ENCODE measurements around the gene RASGRP4.

DNA sequence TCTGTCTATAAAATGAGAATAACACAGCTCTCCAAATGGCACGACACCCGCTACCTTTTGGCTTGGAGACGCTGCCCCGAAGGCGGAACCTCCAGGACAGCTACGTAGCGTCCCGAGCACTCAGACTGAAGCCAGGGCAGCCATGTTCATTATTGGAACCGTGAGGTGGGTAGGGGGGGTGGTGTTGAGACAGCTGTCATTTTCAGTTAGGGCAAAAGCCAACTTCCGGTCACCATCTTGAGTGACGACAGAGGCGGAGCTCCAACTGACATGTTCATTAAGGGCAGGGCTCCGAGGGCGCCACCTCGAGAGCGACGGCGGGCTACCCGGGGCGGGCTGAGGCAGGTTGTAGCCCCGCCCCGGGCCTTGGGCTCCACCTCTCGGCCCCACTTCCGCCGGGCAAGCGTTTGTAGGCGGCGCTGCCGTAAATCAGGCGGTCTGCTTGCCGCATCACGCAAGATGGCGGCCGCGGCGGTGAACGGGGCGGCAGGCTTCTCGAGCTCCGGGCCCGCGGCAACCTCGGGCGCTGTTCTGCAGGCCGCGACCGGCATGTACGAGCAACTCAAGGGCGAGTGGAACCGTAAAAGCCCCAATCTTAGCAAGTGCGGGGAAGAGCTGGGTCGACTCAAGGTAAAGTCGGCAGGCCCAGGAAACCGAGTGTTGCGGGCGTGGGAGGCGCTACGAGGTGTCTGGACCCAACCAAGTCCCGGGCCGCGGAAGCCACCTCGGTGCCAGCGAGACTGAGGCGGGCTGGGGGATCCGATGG lies 51.5 kb downstream of the RASGRP4 start, which contains the start of gene PSMD8:
- TF ChIP-seq, protein P1, sequence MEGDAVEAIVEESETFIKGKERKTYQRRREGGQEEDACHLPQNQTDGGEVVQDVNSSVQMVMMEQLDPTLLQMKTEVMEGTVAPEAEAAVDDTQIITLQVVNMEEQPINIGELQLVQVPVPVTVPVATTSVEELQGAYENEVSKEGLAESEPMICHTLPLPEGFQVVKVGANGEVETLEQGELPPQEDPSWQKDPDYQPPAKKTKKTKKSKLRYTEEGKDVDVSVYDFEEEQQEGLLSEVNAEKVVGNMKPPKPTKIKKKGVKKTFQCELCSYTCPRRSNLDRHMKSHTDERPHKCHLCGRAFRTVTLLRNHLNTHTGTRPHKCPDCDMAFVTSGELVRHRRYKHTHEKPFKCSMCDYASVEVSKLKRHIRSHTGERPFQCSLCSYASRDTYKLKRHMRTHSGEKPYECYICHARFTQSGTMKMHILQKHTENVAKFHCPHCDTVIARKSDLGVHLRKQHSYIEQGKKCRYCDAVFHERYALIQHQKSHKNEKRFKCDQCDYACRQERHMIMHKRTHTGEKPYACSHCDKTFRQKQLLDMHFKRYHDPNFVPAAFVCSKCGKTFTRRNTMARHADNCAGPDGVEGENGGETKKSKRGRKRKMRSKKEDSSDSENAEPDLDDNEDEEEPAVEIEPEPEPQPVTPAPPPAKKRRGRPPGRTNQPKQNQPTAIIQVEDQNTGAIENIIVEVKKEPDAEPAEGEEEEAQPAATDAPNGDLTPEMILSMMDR (conservative IDR thresholded peaks at IDR 0.05), result no peak
- peak; percentile 92; the same call in 1 of the 2 replicates for TF ChIP-seq ZFX (IDR thresholded peaks at IDR 0.05)

Data from C4-2B (cell line).